ENCODE results near the gene WHRN.

- TF ChIP-seq POLR2AphosphoS5 (IDR thresholded peaks at IDR 0.05) (no peak), POLR2A (IDR thresholded peaks at IDR 0.05) (no peak), CTCF (IDR thresholded peaks at IDR 0.05) (no peak), EP300 (IDR thresholded peaks at IDR 0.05) (no peak)
Measured at GRCh38 chr9:114482593-114482992, 22.7 kb downstream of the WHRN start.

All from gastroesophageal sphincter (tissue), 3 donors.